HTR-8/SVneo (cell line): Measurements from ENCODE around the gene ERVK3-1.
"Not testable (repeated sequence)": the region's sequence is repeated elsewhere in the genome, so short reads cannot be mapped to it uniquely, and the experiment has no call there.

Source experiments
- DNase-seq: peaks from one replicate; pipeline ENCODE4 v3.0.0; 2011; ENCODE audit warnings: low spot score, mixed read lengths; ENCODE audit not compliant: insufficient read length
- FAIRE-seq: peaks from 2 replicates; lab custom pipeline; 2011; peaks lifted over from hg19 to GRCh38; lab: Jason Lieb, UNC

Gene ERVK3-1

GRCh38 chr19:58300620-58301019 is 4.6 kb upstream of the ERVK3-1 start:
- DNase-seq (no peak), FAIRE-seq (no peak)

DNA sequence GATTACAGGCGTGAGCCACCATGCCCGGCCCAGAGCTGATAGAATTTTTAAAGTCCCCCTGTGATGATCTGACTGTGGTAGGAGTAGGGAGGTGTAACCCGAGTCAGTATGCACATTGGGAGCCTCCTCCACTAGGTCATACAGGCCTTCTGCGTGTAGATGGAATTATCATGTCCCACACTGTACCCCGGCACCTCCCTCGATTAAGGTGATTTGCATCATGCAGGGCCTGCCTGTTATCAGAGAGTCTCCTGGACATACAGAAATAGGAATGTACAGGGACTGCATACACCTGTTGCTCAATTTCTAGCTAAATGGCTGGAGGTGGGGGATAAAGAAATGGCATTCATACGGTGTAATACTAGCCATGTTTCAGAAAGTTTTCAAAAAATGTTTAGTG is 922 bp upstream of the ERVK3-1 start:
- DNase-seq (no peak), FAIRE-seq (no peak)

DNA sequence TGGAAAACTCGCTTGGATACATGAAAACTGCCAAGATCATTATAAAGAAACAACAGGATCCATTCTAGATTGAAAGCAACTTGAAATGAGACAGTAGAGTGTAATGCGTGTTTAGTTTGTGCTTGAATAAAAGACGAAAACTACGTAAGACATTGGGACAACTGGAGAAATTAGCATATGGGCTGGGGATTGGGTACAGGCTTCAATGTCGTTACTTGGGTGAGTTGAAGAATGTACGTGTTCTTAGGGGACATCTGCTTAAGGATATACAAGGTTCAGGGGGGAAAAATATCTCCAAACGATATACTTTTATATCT is 471 bp upstream of the ERVK3-1 start:
- DNase-seq (no peak), FAIRE-seq (no peak)

- no peak for DNase-seq
These were observed 751 bp downstream of the ERVK3-1 start for GRCh38 chr19:58305932-58306323.

GRCh38 chr19:58307736-58308135 is 2.6 kb downstream of the ERVK3-1 start:
- FAIRE-seq: no peak
- DNase-seq: no peak

More at GRCh38 chr19:58305932-58306323, 751 bp downstream of the ERVK3-1 start:
- FAIRE-seq: no peak

DNA sequence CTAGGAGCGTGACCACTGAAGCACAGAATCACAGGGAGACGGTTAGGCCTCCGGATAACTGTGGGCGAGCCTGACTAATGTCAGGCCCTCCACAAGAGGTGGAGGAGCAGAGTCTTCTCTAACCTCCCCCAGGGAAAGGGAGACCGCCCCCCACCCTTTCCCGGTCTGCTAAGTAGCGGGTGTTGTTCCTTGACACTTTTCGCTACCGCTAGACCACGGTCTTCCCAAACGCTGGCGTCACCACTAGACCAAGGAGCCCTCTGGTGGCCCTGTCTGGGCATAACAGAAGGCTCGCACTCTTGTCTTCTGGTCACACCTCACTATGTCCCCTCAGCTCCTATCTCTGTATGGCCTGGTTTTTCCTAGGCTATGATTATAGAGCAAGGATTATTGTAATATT is 5.5 kb downstream of the ERVK3-1 start:
- DNase-seq, FAIRE-seq: not testable (repeated sequence)

GRCh38 chr19:58311345-58311865 is 6.2 kb downstream of the ERVK3-1 start:
- FAIRE-seq: peak; percentile 40
- no peak for DNase-seq

DNA sequence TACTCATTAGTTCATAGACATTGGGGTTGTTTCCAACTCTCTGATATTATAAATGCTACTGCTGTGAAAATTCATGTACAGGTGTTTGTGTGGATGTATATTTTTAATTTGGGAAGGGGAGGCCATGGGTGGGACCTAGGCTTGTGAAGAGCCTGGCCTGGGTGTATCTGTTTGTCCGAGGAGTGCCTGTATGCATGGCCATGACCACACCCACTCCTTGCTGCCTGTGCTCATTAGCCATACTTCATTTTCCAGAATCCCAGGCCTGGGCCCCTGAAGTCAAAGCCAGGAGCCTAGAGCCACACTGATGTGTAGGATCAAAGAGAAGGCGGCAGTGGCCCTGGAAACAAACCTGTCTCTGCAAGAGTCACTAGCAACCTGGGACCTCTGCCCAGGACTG is 10.4 kb downstream of the ERVK3-1 start:
- DNase-seq (no peak), FAIRE-seq (no peak)

GRCh38 chr19:58317476-58318072 is 12.4 kb downstream of the ERVK3-1 start:
- no peak for DNase-seq
- FAIRE-seq: no peak

DNA sequence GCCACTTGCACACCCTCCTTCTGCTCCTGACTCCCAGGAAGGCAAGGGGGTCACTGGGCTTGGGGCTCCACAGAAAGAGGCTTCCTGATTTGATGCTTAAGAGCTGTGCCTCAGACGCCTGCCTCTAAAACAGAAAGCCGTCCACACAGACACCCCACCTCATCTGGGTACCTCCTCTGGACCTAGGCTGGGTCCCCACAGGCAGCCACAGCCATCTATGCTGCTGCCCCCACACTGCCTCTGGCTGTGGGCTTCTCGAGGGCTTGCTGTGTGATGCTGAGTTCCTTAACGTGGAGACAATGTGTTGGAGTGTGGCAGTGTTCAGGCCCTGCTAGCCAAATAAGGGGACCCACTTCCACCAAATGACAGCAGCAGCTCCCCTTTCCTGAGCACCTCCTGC is 13.1 kb downstream of the ERVK3-1 start:
- DNase-seq: no peak
- FAIRE-seq: no peak

DNA sequence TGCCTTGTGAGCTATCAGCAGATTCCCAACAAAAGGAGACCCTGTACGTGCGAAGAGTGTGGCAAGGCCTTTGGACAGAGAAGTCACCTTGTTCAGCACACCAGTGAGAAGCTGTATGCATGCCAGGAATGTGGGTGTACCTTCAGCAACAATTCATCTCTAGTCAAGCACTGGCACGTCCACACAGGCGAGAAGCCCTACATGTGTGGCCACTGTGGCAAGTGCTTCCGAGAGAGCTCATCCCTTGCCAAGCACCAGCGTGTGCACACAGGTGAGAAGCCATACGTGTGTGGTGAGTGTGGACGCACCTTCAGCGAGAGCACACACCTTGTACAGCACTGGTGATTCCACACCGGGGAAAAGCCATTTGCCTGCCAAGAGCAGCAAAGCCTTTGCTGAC is 14.1 kb downstream of the ERVK3-1 start:
- DNase-seq: no peak
- peak; percentile 38 for FAIRE-seq

GRCh38 chr19:58325311-58326022 is 20.3 kb downstream of the ERVK3-1 start:
- FAIRE-seq (no peak), DNase-seq (no peak)

DNA sequence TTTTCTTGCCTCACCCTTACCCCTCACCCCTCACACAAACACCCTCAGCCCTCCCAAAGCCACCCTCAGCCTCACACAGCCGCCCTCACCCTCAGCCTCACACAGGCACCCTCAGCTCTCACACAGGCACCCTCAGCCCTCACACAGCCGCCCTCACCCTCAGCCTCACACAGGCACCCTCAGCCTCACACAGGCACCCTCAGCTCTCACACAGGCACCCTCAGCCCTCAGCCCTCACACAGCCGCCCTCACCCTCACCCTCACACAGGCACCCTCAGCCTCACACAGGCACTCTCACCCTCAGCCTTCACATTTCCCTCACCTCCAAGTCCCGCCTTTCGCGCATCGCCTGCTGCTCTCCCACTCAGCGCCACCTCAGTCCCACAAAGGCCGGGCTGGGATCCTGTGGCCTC is 21.3 kb downstream of the ERVK3-1 start:
- FAIRE-seq (no peak), DNase-seq (no peak)

DNA sequence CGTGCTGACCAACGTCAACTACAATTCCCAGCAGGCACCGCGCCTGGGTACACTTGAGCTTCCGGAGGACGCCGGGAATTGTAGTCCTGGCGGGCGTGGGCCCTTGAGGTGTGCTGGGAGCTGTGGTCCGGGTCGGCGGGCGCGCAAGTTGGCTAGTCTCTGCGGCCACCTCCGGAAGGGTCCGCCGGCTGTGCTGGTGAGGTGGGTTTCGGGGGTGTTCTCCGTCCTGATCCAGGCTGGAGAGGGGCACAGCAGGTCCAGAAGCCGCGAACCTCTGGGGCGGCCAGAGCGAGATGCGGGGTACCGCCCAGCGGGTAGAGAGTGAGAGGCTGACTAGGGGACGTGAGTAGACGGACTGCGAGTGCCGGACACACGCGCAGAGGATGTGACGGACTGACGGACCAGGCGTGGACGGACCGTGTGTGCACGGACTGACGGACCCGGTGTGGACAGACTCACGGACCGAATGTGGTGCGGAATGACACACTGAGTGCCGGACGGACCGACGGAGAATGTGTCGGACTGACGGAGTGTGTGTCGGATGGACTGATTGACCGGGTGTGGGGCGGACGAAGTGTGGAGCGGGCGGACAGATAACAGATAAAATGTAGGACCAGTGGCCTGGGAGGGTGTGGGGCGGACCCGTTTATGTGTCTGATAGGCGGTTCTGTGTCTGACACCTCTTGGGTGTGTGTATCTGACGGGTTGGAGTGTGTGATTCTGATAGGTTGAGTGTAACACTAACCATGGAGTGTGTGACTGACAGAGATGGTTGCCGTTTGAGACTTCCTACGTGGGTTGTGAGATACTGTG is 21.9 kb downstream of the ERVK3-1 start, which contains the start of gene ZSCAN22:
Gene ZSCAN22, plus strand, starts transcription at position 81 of the 813 bp plus-strand sequence. CDS start 7,809 bp downstream, outside the sequence.
- FAIRE-seq: peak; percentile 95
- DNase-seq: peak; percentile 96

- FAIRE-seq (no peak), DNase-seq (no peak)
These were observed 23.8 kb downstream of the ERVK3-1 start for GRCh38 chr19:58328999-58329398.

DNA sequence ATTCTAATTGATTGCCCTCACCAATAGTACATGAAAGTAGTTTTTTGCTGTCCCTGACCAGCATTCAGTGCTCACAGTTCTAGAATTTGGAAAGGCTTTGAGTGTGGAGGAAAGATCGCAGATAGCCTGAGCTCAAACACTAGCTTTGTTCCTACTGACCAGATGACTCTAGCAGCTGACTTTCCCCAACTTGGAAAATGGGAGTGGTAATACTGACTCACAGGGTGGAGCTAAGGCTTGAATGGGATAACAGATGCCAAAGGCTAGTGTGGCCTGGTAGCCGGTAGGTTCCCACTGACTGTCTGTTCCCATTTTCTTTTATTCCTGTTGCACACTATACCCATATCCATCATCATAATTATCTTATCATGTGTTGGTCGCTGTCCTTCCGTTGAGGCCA is 25.3 kb downstream of the ERVK3-1 start:
- DNase-seq (no peak), FAIRE-seq (no peak)

GRCh38 chr19:58332697-58333096 is 27.5 kb downstream of the ERVK3-1 start:
- no peak for FAIRE-seq
- DNase-seq: no peak

DNA sequence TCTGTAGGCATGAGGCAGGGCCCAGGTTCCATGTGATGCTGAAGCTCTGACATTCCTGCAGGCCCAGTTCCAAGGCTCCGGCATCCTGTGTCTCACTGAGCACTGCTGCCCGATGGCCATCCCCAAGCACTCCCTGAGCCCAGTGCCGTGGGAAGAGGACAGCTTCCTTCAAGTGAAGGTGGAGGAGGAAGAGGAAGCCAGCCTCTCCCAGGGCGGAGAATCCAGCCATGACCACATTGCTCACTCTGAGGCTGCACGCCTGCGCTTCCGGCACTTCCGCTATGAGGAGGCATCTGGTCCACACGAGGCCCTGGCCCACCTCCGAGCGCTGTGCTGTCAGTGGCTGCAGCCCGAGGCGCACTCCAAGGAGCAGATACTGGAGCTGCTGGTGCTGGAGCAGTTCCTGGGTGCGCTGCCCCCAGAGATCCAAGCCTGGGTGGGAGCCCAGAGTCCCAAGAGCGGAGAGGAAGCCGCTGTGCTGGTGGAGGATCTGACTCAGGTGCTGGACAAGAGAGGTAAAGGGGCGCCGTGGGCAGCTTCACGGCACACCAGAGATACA is 29.6 kb downstream of the ERVK3-1 start:
- DNase-seq (no peak), FAIRE-seq (no peak)

DNA sequence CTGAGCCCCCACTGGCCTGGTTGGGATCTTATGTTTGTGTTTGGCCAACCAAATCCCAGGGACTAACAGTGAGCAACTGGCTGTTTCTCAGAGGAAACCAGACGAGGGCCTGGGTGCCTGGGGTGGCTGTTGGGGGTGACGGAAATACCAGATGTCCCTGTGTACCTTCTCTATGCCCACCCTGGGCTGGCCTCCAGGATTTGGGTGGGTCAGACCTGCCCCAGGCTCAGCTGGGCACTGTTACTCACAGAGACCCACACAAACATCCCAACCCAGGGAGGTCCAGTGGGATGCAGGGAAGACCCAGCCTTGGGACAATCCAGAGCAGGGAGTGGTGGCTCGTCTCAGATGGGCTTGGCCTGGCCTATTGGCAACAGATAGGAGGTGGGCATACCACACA is 30.5 kb downstream of the ERVK3-1 start:
- FAIRE-seq: no peak

DNA sequence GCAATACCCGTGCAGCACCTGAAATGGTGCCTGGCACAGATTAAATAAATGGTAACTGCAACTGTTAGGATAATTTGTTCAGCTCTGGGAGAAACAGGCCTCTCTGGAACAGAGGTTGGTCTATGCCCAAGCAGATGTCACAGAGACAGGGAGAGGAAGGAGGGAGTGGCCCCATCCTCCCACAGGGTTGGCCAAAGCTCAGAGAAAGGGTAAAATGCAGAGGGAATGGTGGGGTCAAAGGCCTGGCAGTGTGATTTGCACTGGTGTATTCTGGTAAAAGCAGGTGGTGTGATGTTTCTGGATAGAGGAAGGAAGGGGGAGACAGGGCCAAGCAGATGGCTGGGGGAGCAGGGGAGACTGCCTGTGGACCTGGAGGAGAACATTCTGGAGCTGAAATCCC is 31.0 kb downstream of the ERVK3-1 start:
- FAIRE-seq (no peak), DNase-seq (no peak)

More for the DNA sequence above, 30.5 kb downstream of the ERVK3-1 start:
- DNase-seq: no peak

- DNase-seq: no peak
- no peak for FAIRE-seq
These were observed 31.6 kb downstream of the ERVK3-1 start for GRCh38 chr19:58336820-58337219.
